HG03469 (cell line): ENCODE measurements around the gene RNF130.

Experiments
- ATAC-seq: cut with Tn5 transposase; IDR thresholded peaks from one replicate; pipeline ENCODE4 v1.9.1; 2021; ENCODE audit warnings: mild to moderate bottlenecking, moderate library complexity, moderate number of reproducible peaks; ENCODE audit not compliant: unreplicated experiment

The RNF130 gene

GRCh38 chr5:179923436-179923835 is 148.1 kb downstream of the RNF130 start:
- no peak for ATAC-seq

DNA sequence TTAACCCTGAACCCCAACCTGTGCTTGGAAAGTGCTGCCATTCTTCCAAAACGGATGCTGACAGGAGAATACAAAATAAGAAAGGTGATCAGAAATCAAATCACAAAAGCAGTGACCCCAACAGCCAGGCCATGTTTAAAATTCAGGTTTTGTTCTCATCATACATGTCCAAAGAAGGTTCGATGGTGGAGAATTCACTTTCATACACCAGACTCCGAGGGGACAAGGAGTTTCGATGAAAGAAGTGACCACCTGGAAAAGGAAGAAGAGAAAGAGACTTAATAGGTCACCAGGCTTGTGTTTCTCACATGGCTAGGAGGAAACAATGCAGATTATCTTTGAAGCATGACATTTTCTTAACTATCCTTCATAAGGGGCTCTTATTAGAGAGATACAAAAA is 151.4 kb downstream of the RNF130 start:
- ATAC-seq: no peak

GRCh38 chr5:179919487-179920060 is 152.0 kb downstream of the RNF130 start:
- ATAC-seq: no peak

- no peak for ATAC-seq
Observed at GRCh38 chr5:179918742-179919486, 152.6 kb downstream of the RNF130 start.

DNA sequence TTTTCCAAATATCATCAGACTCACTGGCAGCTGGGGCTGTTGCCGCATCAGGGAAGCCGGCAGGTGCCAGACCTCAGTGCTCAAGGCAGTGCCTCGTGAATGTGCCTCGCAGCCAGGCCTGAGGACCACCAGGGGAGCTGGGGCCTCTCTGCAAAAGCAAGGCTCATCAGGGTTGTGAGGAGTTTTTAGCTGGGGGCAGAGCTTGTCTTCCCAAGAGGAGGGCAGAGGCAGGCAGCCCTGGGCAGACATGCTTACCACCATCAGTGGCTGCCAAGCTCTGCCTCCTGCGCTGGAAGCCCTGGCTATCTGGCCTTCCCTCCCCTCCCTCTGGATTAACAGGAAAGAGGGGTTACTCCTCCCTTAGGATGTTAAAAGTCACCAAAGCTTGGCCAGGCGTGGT is 155.0 kb downstream of the RNF130 start:
- no peak for ATAC-seq

GRCh38 chr5:179915406-179915935 is 156.1 kb downstream of the RNF130 start:
- no peak for ATAC-seq

GRCh38 chr5:179914032-179914755 is 157.4 kb downstream of the RNF130 start:
- peak; percentile 48 for ATAC-seq

DNA sequence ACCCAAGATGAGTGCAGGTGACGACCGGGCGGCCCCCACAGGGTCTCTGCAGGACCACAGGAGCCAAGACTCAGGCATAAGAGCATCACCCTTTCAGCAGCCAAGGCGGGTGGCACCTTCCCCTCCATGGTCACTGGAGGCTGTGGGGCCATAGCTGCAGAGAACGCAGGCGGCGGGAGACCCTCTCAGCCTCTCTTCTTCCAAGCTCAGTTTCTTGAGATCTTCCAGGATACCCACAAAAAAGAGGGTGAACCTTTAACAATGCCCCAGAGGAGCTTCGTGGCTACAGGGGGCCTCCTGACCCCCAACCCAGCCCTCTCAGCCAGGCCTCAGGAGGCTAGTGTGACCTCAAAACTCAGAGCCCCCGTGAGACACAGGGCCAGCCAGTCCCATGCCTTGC is 158.1 kb downstream of the RNF130 start:
- no peak for ATAC-seq

- ATAC-seq: no peak
Observed at GRCh38 chr5:179912951-179913350, 158.6 kb downstream of the RNF130 start.

DNA sequence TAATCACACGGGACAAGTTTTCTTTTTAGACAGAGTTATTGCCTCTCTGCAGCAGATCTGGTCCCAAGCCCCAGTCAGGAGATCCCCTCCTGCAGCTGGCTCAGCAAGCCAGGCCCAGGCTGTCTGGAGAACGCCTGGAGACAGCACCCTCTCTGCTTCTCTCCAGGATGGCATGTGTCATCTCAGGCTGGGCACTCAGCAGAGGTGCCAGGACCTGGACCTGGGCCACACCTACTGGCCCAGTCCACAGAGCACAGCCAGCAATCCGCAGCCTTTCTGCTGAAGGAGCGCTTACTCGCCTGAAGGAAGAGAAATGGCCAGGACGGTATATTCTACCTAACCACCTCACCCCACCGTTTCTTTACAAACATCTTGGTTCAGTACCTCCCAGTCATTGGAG is 159.2 kb downstream of the RNF130 start:
- no peak for ATAC-seq

- ATAC-seq: no peak
Observed at GRCh38 chr5:179909224-179909623, 162.3 kb downstream of the RNF130 start.

- no peak for ATAC-seq
Observed at GRCh38 chr5:179908528-179908927, 163.0 kb downstream of the RNF130 start.

- ATAC-seq: peak; percentile 53
Observed at GRCh38 chr5:179907556-179908324, 163.8 kb downstream of the RNF130 start, which contains the start of gene TBC1D9B. Gene TBC1D9B, minus strand, starts transcription at chr5:179907897. Its CDS starts 76 bp downstream, at chr5:179907821.

DNA sequence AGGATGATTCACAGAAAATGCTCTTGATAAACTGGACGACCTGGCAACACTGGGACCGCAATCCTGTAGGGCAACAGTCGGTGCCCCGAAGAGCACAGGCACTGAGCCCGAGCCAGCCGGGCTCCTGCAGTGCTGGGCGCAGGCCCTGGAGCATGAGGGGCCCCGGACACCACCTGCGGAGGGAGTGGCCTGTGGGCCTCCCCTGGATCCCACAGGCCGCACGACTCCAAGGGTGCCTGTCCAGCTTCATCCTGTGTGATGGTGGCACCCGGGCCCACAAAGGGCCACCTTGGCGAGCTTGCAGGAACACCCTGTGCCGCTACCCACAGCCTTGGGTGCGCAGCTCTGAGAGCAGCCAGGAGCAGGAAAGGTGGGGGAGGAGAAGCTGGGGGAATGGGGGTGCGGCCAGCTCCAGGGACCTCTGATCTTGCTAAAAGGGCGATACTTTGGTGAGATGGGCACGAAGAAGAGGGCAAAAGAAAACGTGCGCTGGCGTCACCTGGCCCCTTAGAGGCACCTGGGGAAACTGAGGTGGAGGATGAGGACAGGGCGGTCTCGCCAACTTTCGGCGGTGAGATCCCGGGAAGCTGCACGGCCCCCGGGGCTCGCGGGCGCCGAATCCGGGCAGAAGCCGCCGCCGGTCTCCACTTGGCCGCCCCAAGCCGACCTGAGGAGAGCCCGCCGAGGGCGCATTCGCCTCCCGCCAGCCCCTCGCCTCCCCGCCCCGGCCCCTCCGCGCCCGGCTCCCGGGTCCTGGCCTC is 164.6 kb downstream of the RNF130 start:
- peak; percentile 1 for ATAC-seq

- no peak for ATAC-seq
Observed at GRCh38 chr5:179906294-179906794, 165.2 kb downstream of the RNF130 start.

- no peak for ATAC-seq
Observed at GRCh38 chr5:179905161-179905560, 166.4 kb downstream of the RNF130 start.
